B cell (primary cell): ENCODE measurements around the gene PRRT4. TPM values are rescaled to one million over a fixed set of nuclear protein-coding genes. Genes with fewer than 3 reads are reported as not detected.
A peak's percentile ranks its signal among the peaks of the same experiment; 100 is the strongest.

Source experiments
- ATAC-seq: fragments of 200-7000 bp; cut with Tn5 transposase; one replicate; pipeline ENCODE4 v1.10.0; 2021; ENCODE audit warnings: low read depth, mild to moderate bottlenecking, moderate number of reproducible peaks, moderate library complexity
- CTCF ChIA-PET: fragments of 350-600 bp; sonication (Branson Sonifier 250); formaldehyde crosslinking; loops from one replicate; lab custom pipeline; 2021; ENCODE audit warnings: antibody characterized with exemption, inconsistent platforms; lab: Charles Lee
- POLR2A ChIA-PET: fragments of 350-600 bp; sonication (Branson Sonifier 250); formaldehyde crosslinking; loops from one replicate; lab custom pipeline; 2021; ENCODE audit warnings: antibody characterized with exemption; lab: Charles Lee
- DNase-seq: peaks from one replicate; pipeline ENCODE4 v3.0.0; 2013
- H2AFZ ChIP-seq: 2 replicates; pipeline ENCODE4 v1.6.1; 2012; ENCODE audit warnings: mild to moderate bottlenecking, low read depth, low read length; ENCODE audit not compliant: insufficient read depth, poor library complexity, severe bottlenecking
- H3K27ac ChIP-seq, 2 donors: 1 replicate in 1 of 2; 2 replicates in 1 of 2; pipeline ENCODE4 v1.5.1; 2012 to 2013; ENCODE audit warnings: low read length in 2 of 2, mild to moderate bottlenecking in 2 of 2, moderate library complexity in 1 of 2
- H3K27me3 ChIP-seq, 4 experiments: fragments of 200-600 bp in 1 of 4; sonication (generic) in 1 of 4; replicated peaks in 1 of 4; 1 replicate in 2 of 4; 2 replicates in 2 of 4; pipeline versions ENCODE4 v1.6.1 to v1.7.0; 2013 to 2016; ENCODE audit warnings: low read length in 3 of 4, mild to moderate bottlenecking in 2 of 4, mixed read lengths in 1 of 4, moderate library complexity in 1 of 4; ENCODE audit not compliant: insufficient read depth in 4 of 4, control insufficient read depth in 3 of 4; ENCODE audit errors: control extremely low read depth in 1 of 4
- H3K36me3 ChIP-seq, 2 experiments: replicated peaks in 1 of 2; 1 replicate in 1 of 2; 2 replicates in 1 of 2; pipeline versions ENCODE4 v1.6.1 to v1.7.1; 2013; ENCODE audit warnings: low read length in 1 of 2; ENCODE audit not compliant: insufficient read depth in 2 of 2, control insufficient read depth in 1 of 2; ENCODE audit errors: control extremely low read depth in 1 of 2, extremely low read depth in 1 of 2
- H3K4me1 ChIP-seq, 2 donors: fragments of 200-600 bp in 1 of 2; sonication (generic) in 1 of 2; 1 replicate in 1 of 2; 2 replicates in 1 of 2; pipeline versions ENCODE4 v1.5.1 to v1.6.1; 2013 to 2017; ENCODE audit warnings: low read length in 2 of 2; ENCODE audit not compliant: control insufficient read depth in 2 of 2, insufficient read depth in 2 of 2
- H3K4me2 ChIP-seq: replicated peaks from 2 replicates; pipeline ENCODE3; 2012; ENCODE audit warnings: mild to moderate bottlenecking, low read depth, low read length; ENCODE audit not compliant: poor library complexity, severe bottlenecking
- H3K4me3 ChIP-seq, 5 experiments: fragments of 200-600 bp in 1 of 5; sonication (generic) in 1 of 5; 1 replicate in 3 of 5; 2 replicates in 2 of 5; pipeline versions ENCODE4 v1.5.1 to v1.7.0; 2011 to 2016; ENCODE audit warnings: low read length in 4 of 5, mild to moderate bottlenecking in 4 of 5, low read depth in 2 of 5, control low read depth in 1 of 5, moderate library complexity in 1 of 5; ENCODE audit not compliant: insufficient read depth in 1 of 5; ENCODE audit errors: control extremely low read depth in 1 of 5, extremely low read depth in 1 of 5
- H3K79me2 ChIP-seq: fragments of 200-600 bp; sonication (generic); one replicate; pipeline ENCODE4 v1.6.0; 2016; ENCODE audit warnings: low read length; ENCODE audit not compliant: control insufficient read depth, insufficient read depth
- H3K9ac ChIP-seq: fragments of 200-600 bp; sonication (generic); 2 replicates; pipeline ENCODE4 v1.6.1; 2017; ENCODE audit warnings: mild to moderate bottlenecking, low read length, moderate library complexity
- H3K9me3 ChIP-seq, 3 donors: one replicate each; pipeline versions ENCODE4 v1.6.1 to v1.7.1; 2013; ENCODE audit warnings: low read length in 2 of 3; ENCODE audit not compliant: control insufficient read depth in 2 of 3, insufficient read depth in 1 of 3; ENCODE audit errors: control extremely low read depth in 1 of 3
- H4K20me1 ChIP-seq: 2 replicates; pipeline ENCODE4 v1.6.0; 2012; ENCODE audit warnings: mild to moderate bottlenecking, low read length; ENCODE audit not compliant: insufficient read depth, control insufficient read depth, poor library complexity, severe bottlenecking
- H3K27ac Mint-ChIP-seq: one replicate; pipeline ENCODE4 v1.8.0; 2021; ENCODE audit warnings: mixed read lengths
- H3K27me3 Mint-ChIP-seq: one replicate; pipeline ENCODE4 v1.8.0; 2021; ENCODE audit warnings: mixed read lengths
- H3K4me1 Mint-ChIP-seq: one replicate; pipeline ENCODE4 v1.8.0; 2021; ENCODE audit warnings: mixed read lengths
- H3K4me3 Mint-ChIP-seq: one replicate; pipeline ENCODE4 v1.8.0; 2021; ENCODE audit warnings: mixed read lengths
- H3K9me3 Mint-ChIP-seq: one replicate; pipeline ENCODE4 v1.8.0; 2022; ENCODE audit warnings: mixed read lengths; ENCODE audit not compliant: insufficient read depth
- EZH2 ChIP-seq: IDR thresholded peaks from 2 replicates; pipeline ENCODE4 v1.6.1; 2012; ENCODE audit warnings: borderline replicate concordance, low read depth, mild to moderate bottlenecking, moderate library complexity, low read length; ENCODE audit not compliant: insufficient read depth, poor library complexity, severe bottlenecking
- WGBS: methylation state at CpG from one replicate; pipeline ENCODE4 v1.1.5; 2013; ENCODE audit warnings: missing lambda C conversion rate; ENCODE audit not compliant: insufficient coverage; 5-methylcytosine and 5-hydroxymethylcytosine counted together
- intact Hi-C: fragments of 100-400 bp; cut with micrococcal nuclease; formaldehyde crosslinking; loops from one replicate; pipeline ENCODE4 v1.10.0; 2022
- polyA plus RNA-seq: library from polyadenylated mRNA; depleted of rRNA; stranded (reverse); fragments of >200 nt; gene quantifications from 2 replicates; pipeline ENCODE4 v1.2.3, GENCODE V29; 2012
- total RNA-seq, 2 donors: library from RNA; stranded (reverse); fragments of 120-200 nt in 1 of 2; gene quantifications; 1 replicate in 1 of 2; 2 replicates in 1 of 2; pipeline versions ENCODE4 v1.2.3 to v1.2.4, GENCODE V29; 2013 to 2022
- TF ChIP-seq, protein P1 (sequence below): fragments of 200-600 bp; IDR thresholded peaks from one replicate; pipeline ENCODE4 v1.8.0; 2022; ENCODE audit warnings: antibody characterized with exemption, mild to moderate bottlenecking

Gene PRRT4
- total and polyA plus RNA-seq, 2 donors (not counting 1 experiment from before 2014, with no cell fraction given), result 0.04 to 0.20 TPM

DNA sequence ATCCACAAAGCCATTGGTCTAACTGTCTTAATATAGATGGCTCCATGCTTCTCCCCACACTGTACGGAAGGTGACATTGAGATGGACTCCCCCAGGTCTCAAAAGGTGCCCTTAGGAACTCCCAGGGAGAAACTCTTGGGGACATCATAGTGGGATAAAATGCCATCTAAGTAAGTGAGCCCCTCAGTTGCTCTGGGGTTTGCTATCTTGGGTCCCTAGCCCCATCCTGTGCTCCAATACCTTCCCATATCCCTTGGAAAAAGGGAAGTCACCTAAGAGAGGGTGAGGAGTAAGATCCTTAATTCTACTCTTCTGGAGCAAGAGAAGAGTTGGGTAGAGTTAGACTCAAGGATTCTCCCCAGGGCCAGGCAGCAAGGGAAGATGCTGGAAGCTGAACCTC is 7.9 kb downstream of the PRRT4 start:
- Histone ChIP-seq H3K27me3 (peaks cover 0 to 39% (median 15%) of the 10 kb centered on the region in 4 experiments), H3K4me2 (no peak overlapping the region), H3K9ac (no peak overlapping the region), H3K4me1 (peaks cover 0 to 2% of the 10 kb centered on the region in 2 donors), H3K36me3 (no peaks in the 10 kb centered on the region), H3K79me2 (no peaks in the 10 kb centered on the region), H2AFZ (no peak overlapping the region), H3K9me3 (peaks cover 0 to 5% (median 0%) of the 10 kb centered on the region in 3 donors), H3K4me3 (no peak overlapping the region), H3K27ac (no peak overlapping the region), H4K20me1 (no peaks in the 10 kb centered on the region)
- ChIA-PET POLR2A (no interaction called here), CTCF (interaction anchor here (1.0 to 1.4 kb wide), 3 partner anchors 9 to 35 kb away, joined by 3 to 4 read pairs (median 4); partner anchors contain the start of gene RBM28)
- ATAC-seq, result no peak
- H3K4me1 Mint-ChIP-seq, result peaks cover 5% of the 10 kb centered on the region
- TF ChIP-seq EZH2, result no peak
- TF ChIP-seq, protein P1, sequence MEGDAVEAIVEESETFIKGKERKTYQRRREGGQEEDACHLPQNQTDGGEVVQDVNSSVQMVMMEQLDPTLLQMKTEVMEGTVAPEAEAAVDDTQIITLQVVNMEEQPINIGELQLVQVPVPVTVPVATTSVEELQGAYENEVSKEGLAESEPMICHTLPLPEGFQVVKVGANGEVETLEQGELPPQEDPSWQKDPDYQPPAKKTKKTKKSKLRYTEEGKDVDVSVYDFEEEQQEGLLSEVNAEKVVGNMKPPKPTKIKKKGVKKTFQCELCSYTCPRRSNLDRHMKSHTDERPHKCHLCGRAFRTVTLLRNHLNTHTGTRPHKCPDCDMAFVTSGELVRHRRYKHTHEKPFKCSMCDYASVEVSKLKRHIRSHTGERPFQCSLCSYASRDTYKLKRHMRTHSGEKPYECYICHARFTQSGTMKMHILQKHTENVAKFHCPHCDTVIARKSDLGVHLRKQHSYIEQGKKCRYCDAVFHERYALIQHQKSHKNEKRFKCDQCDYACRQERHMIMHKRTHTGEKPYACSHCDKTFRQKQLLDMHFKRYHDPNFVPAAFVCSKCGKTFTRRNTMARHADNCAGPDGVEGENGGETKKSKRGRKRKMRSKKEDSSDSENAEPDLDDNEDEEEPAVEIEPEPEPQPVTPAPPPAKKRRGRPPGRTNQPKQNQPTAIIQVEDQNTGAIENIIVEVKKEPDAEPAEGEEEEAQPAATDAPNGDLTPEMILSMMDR, result no peak
- H3K27ac Mint-ChIP-seq, result no peak overlapping the region
- H3K9me3 Mint-ChIP-seq, result no peaks in the 10 kb centered on the region
- intact Hi-C loops, result no loop called here
- no peak for DNase-seq
- no CpG with 5 or more reads among the region's 1 CpG for WGBS
- peaks cover 48% of the 10 kb centered on the region for H3K27me3 Mint-ChIP-seq
- peak overlapping the region; percentile 20 for H3K4me3 Mint-ChIP-seq

DNA sequence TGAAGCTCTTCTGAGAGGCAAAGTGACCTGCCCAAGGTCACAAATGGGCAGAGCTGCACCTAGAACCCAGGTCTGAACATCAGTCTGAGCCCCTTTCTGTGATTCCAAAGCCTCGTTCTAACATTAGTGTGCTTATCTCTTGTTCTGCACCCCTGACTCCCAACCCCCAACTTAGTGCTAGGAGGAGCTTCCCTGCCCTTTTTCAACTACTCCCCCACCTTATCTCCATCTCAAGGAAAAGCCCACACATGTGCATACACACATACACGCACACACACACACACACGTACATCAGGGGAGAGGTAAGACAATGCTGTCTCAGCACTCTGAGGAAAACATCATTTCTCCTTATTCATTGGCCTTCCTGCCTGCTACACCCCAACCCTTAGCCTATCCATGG is 8.3 kb downstream of the PRRT4 start:
- POLR2A ChIA-PET, result no interaction called here

More for the DNA sequence above, 8.3 kb downstream of the PRRT4 start:
- Histone ChIP-seq H3K27ac (no peak overlapping the region), H3K9ac (no peak overlapping the region), H3K4me1 (peaks cover 0 to 2% of the 10 kb centered on the region in 2 donors), H3K4me3 (no peak overlapping the region), H3K4me2 (no peak overlapping the region), H3K36me3 (no peaks in the 10 kb centered on the region), H3K27me3 (peaks cover 0 to 42% (median 15%) of the 10 kb centered on the region in 4 experiments), H3K79me2 (no peaks in the 10 kb centered on the region), H2AFZ (no peak overlapping the region), H3K9me3 (peaks cover 0 to 5% (median 0%) of the 10 kb centered on the region in 3 donors), H4K20me1 (no peaks in the 10 kb centered on the region)
- Mint-ChIP-seq H3K27ac (no peak overlapping the region), H3K4me3 (peak overlapping the region; percentile 67), H3K27me3 (peaks cover 46% of the 10 kb centered on the region), H3K9me3 (no peaks in the 10 kb centered on the region), H3K4me1 (peaks cover 5% of the 10 kb centered on the region)
- ATAC-seq, result no peak
- CTCF ChIA-PET, result interaction anchor here (1.0 to 1.4 kb wide), 2 partner anchors 8 to 9 kb away, joined by 3 to 4 read pairs; partner anchors contain the start of gene RBM28
- 97% methylated on average over 3 of the region's 3 CpGs for WGBS
- TF ChIP-seq, protein P1, result no peak
- TF ChIP-seq EZH2, result no peak
- intact Hi-C loops, result no loop called here
- no peak for DNase-seq
